ENCODE results near the gene PADI4. TPM values are rescaled to one million over a fixed set of nuclear protein-coding genes. Genes with fewer than 3 reads are reported as not detected.

Gene PADI4, protein sequence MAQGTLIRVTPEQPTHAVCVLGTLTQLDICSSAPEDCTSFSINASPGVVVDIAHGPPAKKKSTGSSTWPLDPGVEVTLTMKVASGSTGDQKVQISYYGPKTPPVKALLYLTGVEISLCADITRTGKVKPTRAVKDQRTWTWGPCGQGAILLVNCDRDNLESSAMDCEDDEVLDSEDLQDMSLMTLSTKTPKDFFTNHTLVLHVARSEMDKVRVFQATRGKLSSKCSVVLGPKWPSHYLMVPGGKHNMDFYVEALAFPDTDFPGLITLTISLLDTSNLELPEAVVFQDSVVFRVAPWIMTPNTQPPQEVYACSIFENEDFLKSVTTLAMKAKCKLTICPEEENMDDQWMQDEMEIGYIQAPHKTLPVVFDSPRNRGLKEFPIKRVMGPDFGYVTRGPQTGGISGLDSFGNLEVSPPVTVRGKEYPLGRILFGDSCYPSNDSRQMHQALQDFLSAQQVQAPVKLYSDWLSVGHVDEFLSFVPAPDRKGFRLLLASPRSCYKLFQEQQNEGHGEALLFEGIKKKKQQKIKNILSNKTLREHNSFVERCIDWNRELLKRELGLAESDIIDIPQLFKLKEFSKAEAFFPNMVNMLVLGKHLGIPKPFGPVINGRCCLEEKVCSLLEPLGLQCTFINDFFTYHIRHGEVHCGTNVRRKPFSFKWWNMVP
- not detected in 5 replicates for total RNA-seq (2022; extraction: Qiagen RNA extraction; ENCODE audit: low read depth)

DNA sequence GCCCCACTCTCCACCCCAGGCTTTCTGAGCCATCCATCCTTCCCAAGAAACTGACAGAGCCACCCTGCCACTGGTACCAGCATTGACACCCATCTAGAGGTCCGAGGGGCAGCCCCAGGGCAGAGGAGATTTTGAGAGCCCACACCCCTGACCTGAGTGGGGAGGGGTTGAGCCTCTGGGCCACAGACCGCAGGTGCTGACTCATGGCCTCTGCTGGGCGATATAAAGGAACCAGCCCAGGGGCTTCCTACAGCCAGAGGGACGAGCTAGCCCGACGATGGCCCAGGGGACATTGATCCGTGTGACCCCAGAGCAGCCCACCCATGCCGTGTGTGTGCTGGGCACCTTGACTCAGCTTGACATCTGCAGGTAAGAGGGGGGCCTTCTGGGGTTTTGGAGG, at the start of gene PADI4:
Gene PADI4, plus strand, starts transcription at position 252 of the 400 bp plus-strand sequence. Its CDS starts 26 bp downstream, at position 278.

DNA sequence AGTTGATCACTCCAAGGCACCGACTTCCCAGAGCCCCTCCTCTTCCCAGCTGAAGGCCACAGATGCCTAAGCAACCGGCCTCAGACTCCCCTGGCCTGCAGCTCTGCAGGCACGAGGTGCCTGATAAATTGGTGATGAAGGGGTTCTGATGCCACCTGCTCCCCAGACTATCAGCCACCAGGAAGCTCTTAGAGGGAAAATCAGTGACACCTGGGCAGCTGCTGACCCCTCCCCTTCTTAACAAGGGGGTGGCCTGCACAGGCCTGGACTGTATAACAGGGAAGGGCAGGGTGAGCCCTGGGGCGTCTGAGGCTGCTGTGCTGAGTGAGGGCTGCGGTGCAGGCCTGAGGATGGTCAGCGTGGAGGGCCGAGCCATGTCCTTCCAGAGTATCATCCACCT, 63.9 kb downstream of the PADI4 start, which contains the start of gene PADI6:
Gene PADI6, plus strand, starts transcription at position 301 of the 400 bp plus-strand sequence. Its CDS starts 50 bp downstream, at position 351.

Other genes starting within 250 kb of the PADI4 start
- 1.2 to 1.4 TPM (median 1.3 TPM) in 5 replicates for gene PADI2, start 188.7 kb upstream of the PADI4 start, total RNA-seq (2022; extraction: Qiagen RNA extraction; ENCODE audit: low read depth)
- 1.3 to 2.3 TPM (median 1.8 TPM) in 5 replicates for gene PADI1, start 103.1 kb upstream of the PADI4 start, total RNA-seq (2022; extraction: Qiagen RNA extraction; ENCODE audit: low read depth)
- 1.3 to 1.9 TPM (median 1.5 TPM) in 5 replicates for gene PADI3, start 59.1 kb upstream of the PADI4 start, total RNA-seq (2022; extraction: Qiagen RNA extraction; ENCODE audit: low read depth)
- gene PADI6, start 64.0 kb downstream of the PADI4 start, total RNA-seq (2022; extraction: Qiagen RNA extraction; ENCODE audit: low read depth) = not detected in 5 replicates
- 65.1 to 72.6 TPM (median 68.4 TPM) in 5 replicates for gene RCC2, start 131.5 kb downstream of the PADI4 start, total RNA-seq (2022; extraction: Qiagen RNA extraction; ENCODE audit: low read depth)
- gene ARHGEF10L, start 231.5 kb downstream of the PADI4 start, total RNA-seq (2022; extraction: Qiagen RNA extraction; ENCODE audit: low read depth) = 4.9 to 7.8 TPM (median 6.7 TPM) in 5 replicates

Data from A549 treated with CpdA at 1 μM for 4 hours (cell line).